Measurements from ENCODE around the gene NPAT. TPM values are rescaled to one million over a fixed set of nuclear protein-coding genes. Genes with fewer than 3 reads are reported as not detected.

Gene NPAT
- total RNA-seq, 1 donor from 2014 or later: 15.7 TPM

DNA sequence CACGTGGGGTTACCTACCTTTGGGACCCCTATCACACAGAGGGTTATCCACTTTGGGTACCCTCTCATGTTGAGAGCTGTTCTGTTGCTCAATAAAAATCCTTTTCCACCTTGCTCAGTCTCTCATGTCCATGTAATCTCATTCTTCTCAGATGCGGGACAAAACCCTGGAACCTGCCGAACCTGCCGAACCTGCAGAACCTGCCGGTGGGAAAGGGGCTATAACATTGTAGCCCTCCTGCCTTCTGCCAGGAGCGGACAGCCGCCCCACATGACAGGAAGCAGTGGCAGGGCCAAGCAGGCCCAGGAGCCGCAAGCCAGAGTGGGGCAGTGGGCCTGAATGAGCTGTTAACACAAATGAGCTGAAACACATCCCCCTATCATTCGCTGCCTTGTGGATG, 18.1 kb downstream of the NPAT start:
- peaks cover 3% of the 10 kb centered on the region for H3K27me3 Mint-ChIP-seq (ENCODE audit: unreplicated experiment)
- H3K4me3 Mint-ChIP-seq (ENCODE audit: unreplicated experiment): no peak overlapping the region
- no peaks in the 10 kb centered on the region for H3K9me3 Mint-ChIP-seq (ENCODE audit: unreplicated experiment)
- no peak for DNase-seq (ENCODE audit: low spot score)
- peaks cover 50% of the 10 kb centered on the region for H3K36me3 Mint-ChIP-seq (ENCODE audit: low read depth, unreplicated experiment)
- TF ChIP-seq, protein P1, sequence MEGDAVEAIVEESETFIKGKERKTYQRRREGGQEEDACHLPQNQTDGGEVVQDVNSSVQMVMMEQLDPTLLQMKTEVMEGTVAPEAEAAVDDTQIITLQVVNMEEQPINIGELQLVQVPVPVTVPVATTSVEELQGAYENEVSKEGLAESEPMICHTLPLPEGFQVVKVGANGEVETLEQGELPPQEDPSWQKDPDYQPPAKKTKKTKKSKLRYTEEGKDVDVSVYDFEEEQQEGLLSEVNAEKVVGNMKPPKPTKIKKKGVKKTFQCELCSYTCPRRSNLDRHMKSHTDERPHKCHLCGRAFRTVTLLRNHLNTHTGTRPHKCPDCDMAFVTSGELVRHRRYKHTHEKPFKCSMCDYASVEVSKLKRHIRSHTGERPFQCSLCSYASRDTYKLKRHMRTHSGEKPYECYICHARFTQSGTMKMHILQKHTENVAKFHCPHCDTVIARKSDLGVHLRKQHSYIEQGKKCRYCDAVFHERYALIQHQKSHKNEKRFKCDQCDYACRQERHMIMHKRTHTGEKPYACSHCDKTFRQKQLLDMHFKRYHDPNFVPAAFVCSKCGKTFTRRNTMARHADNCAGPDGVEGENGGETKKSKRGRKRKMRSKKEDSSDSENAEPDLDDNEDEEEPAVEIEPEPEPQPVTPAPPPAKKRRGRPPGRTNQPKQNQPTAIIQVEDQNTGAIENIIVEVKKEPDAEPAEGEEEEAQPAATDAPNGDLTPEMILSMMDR (IDR thresholded peaks at IDR 0.05; ENCODE audit: unreplicated experiment): no peak
- H3K27ac Mint-ChIP-seq (ENCODE audit: unreplicated experiment): no peak overlapping the region
- H3K4me1 Mint-ChIP-seq (ENCODE audit: unreplicated experiment): no peaks in the 10 kb centered on the region

DNA sequence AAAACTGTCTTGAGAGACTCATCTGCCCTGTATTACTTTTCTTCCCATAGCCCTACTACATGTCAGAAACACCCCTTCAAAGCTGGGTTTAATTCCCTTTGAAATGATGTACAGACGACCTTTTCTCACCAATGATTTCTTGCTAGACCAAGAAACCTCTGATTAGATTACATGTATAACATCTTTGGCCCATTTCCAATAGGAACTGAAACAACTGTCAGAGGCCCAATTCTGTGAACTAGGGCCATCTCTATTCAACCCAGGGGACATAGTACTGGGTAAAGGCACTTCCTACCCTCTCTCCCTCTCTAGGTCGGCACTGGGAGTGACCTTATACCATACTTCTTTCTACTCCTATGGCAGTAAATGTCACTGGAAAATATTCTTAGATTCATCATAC, 19.4 kb downstream of the NPAT start:
- TF ChIP-seq, protein P1 (IDR thresholded peaks at IDR 0.05; ENCODE audit: unreplicated experiment): no peak
- Mint-ChIP-seq H3K27me3 (ENCODE audit: unreplicated experiment) (peaks cover 3% of the 10 kb centered on the region), H3K4me3 (ENCODE audit: unreplicated experiment) (no peak overlapping the region), H3K36me3 (ENCODE audit: low read depth, unreplicated experiment) (peaks cover 41% of the 10 kb centered on the region), H3K4me1 (ENCODE audit: unreplicated experiment) (no peaks in the 10 kb centered on the region), H3K27ac (ENCODE audit: unreplicated experiment) (no peak overlapping the region), H3K9me3 (ENCODE audit: unreplicated experiment) (no peaks in the 10 kb centered on the region)
- DNase-seq (ENCODE audit: low spot score): no peak

DNA sequence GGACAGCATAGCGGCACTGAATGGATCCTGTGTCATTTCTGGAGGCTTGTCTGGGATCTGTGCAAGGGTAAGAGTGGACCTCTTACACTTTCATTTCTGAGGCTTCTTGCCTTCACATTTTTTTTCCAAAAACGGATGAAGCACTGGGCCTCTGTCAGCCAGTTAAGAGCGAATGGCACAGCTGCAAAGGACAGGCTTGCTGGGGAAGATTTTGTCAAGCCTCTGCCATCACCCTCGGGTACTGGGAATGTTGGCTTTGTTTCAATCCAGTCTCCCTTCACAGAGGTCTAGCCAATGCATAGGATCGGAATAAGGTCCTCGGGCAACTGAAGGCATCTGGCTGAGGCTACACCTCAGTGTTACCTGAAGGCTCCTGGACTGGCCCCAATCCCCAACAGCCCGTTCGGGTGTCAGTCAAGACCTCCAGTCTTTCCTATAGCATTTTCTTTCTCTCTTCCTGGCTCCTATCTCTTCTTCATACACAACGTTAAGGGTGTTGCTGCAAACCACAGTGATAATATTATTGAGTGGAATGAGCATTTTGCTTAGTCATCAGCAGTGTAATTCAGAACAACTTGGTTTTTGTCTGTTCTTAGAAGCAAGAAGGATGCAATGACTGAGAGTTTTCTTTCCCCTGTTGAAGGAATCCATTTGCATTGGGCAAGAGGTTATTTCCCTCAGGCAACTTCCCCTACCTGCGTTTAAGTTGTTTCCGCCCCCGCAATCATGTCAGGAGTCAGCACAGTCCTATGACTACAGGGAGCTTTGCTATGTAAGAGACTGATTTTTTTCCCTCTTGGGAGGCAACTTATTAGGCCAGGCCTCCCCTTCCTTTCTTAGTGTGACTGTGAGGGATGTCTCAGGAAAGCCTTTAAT, 22.8 kb downstream of the NPAT start:
- Mint-ChIP-seq H3K27ac (ENCODE audit: unreplicated experiment) (peak overlapping the region; percentile 4), H3K9me3 (ENCODE audit: unreplicated experiment) (no peaks in the 10 kb centered on the region), H3K4me3 (ENCODE audit: unreplicated experiment) (no peak overlapping the region), H3K4me1 (ENCODE audit: unreplicated experiment) (no peaks in the 10 kb centered on the region), H3K36me3 (ENCODE audit: low read depth, unreplicated experiment) (peaks cover 16% of the 10 kb centered on the region), H3K27me3 (ENCODE audit: unreplicated experiment) (no peaks in the 10 kb centered on the region)
- DNase-seq (ENCODE audit: low spot score): no peak
- TF ChIP-seq, protein P1 (IDR thresholded peaks at IDR 0.05; ENCODE audit: unreplicated experiment): no peak

DNA sequence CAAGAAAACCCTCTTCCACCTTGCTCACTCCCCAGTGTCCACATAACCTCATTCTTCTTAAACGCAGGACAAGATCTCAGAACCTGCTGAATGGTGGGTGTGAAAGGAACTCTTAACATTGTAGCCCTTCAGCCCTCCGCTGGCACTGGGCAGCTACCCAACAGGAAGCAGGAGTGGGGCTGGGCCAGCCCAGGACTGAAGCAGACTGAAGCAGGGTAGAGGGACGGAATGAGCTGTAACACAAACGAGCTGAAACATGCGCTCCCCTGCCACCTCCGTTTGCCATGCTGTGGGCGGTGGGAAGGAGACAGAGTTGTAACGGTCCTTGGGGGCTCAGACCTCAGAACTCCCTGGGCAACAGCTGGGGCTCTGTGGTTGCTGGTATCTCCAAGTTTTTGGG, 23.6 kb downstream of the NPAT start:
- H3K4me1 Mint-ChIP-seq (ENCODE audit: unreplicated experiment): no peaks in the 10 kb centered on the region
- TF ChIP-seq, protein P1 (IDR thresholded peaks at IDR 0.05; ENCODE audit: unreplicated experiment): no peak
- DNase-seq (ENCODE audit: low spot score): no peak
- H3K27ac Mint-ChIP-seq (ENCODE audit: unreplicated experiment): no peak overlapping the region
- H3K36me3 Mint-ChIP-seq (ENCODE audit: low read depth, unreplicated experiment): peaks cover 8% of the 10 kb centered on the region
- no peaks in the 10 kb centered on the region for H3K27me3 Mint-ChIP-seq (ENCODE audit: unreplicated experiment)
- H3K4me3 Mint-ChIP-seq (ENCODE audit: unreplicated experiment): no peak overlapping the region
- no peaks in the 10 kb centered on the region for H3K9me3 Mint-ChIP-seq (ENCODE audit: unreplicated experiment)

DNA sequence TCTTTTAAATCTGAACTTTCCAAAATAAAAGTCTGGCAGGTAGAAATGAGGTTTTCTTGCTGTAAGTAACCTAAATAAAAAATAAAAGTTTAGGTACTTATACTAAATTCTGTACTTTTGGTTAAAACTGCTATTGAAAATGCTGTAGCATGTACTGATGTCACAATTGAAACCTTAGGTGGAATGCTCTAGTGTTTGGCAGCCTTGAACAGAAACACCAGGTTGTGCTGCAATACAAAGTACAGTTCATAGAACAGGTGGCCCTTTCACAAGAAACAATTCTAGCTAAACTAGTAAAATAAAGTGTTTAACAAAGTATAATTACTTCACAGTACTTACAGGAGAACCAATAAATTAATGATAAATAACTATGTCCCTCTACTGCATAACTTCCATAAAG, 25.1 kb downstream of the NPAT start:
- H3K9me3 Mint-ChIP-seq (ENCODE audit: unreplicated experiment): no peaks in the 10 kb centered on the region
- no peak for DNase-seq (ENCODE audit: low spot score)
- TF ChIP-seq, protein P1 (IDR thresholded peaks at IDR 0.05; ENCODE audit: unreplicated experiment): no peak
- no peaks in the 10 kb centered on the region for H3K4me1 Mint-ChIP-seq (ENCODE audit: unreplicated experiment)
- no peaks in the 10 kb centered on the region for H3K36me3 Mint-ChIP-seq (ENCODE audit: low read depth, unreplicated experiment)
- H3K27ac Mint-ChIP-seq (ENCODE audit: unreplicated experiment): no peak overlapping the region
- no peak overlapping the region for H3K4me3 Mint-ChIP-seq (ENCODE audit: unreplicated experiment)
- H3K27me3 Mint-ChIP-seq (ENCODE audit: unreplicated experiment): no peaks in the 10 kb centered on the region

Measured in endothelial cell (in vitro differentiated cells).